ENCODE results near the gene CUL9.

- TF ChIP-seq CTCF (IDR thresholded peaks at IDR 0.05; ENCODE audit: poor library complexity, severe bottlenecking): no peak
- TF ChIP-seq POLR2AphosphoS5 (IDR thresholded peaks at IDR 0.05): no peak
- TF ChIP-seq REST (IDR thresholded peaks at IDR 0.05; ENCODE audit: borderline replicate concordance): no peak
- no peak for TF ChIP-seq EZH2 (IDR thresholded peaks at IDR 0.05; ENCODE audit: borderline replicate concordance, insufficient read depth, low read length, poor library complexity, severe bottlenecking)
- no peak for TF ChIP-seq TAF1 (IDR thresholded peaks at IDR 0.05; ENCODE audit: low read depth)
- no peak for TF ChIP-seq SMC3 (conservative IDR thresholded peaks at IDR 0.05; ENCODE audit: poor library complexity)
- TF ChIP-seq EP300 (conservative IDR thresholded peaks at IDR 0.05; ENCODE audit: poor library complexity, severe bottlenecking): no peak
- TF ChIP-seq RAD21 (conservative IDR thresholded peaks at IDR 0.05): no peak
- no peak for TF ChIP-seq MXI1 (conservative IDR thresholded peaks at IDR 0.05; ENCODE audit: poor library complexity, severe bottlenecking)
These were observed 35.0 kb upstream of the CUL9 start for GRCh38 chr6:43146709-43147688.
